ENCODE measurements around the gene HERC3. TPM values are rescaled to one million over a fixed set of nuclear protein-coding genes. Genes with fewer than 3 reads are reported as not detected.

HERC3 gene
- total RNA-seq, 1 experiment from 2014 or later, result 5.5 TPM

- H3K27ac Mint-ChIP-seq, result no peak overlapping the region
- H3K4me1 Mint-ChIP-seq, result peaks cover 32% of the 10 kb centered on the region
- ChIA-PET POLR2A (no interaction called here), CTCF (interaction anchor here (1.1 kb wide), 1 partner anchor 162 kb away, joined by 3 read pairs; no protein-coding TSS in a partner anchor)
- no peak for TF ChIP-seq TEAD1 (CRISPR knock-in tag; IDR thresholded peaks at IDR 0.05)
- no peak for TF ChIP-seq TP53 (CRISPR knock-in tag; IDR thresholded peaks at IDR 0.05)
- TF ChIP-seq IRF2 (CRISPR knock-in tag; IDR thresholded peaks at IDR 0.05; ENCODE audit: borderline replicate concordance, low read depth), result no peak
- no peak for TF ChIP-seq ZMAT4 (CRISPR knock-in tag; IDR thresholded peaks at IDR 0.05)
- no peak for TF ChIP-seq ZNF396 (CRISPR knock-in tag; IDR thresholded peaks at IDR 0.05; ENCODE audit: borderline replicate concordance)
- H3K36me3 Mint-ChIP-seq, result peaks cover 18% of the 10 kb centered on the region; the same call in 1 of the 2 replicates
- DNase-seq (ENCODE audit: low spot score), result no peak
- H3K4me3 Mint-ChIP-seq, result no peak overlapping the region
- no peak for ATAC-seq
- H3K27me3 Mint-ChIP-seq (ENCODE audit: low read depth), result no peaks in the 10 kb centered on the region
- H3K9me3 Mint-ChIP-seq, result no peaks in the 10 kb centered on the region
Measured at GRCh38 chr4:88736264-88736663, 144.0 kb downstream of the HERC3 start.

GRCh38 chr4:88737307-88737941, 145.1 kb downstream of the HERC3 start:
- ChIA-PET POLR2A (interaction anchor here (0.6 kb wide), 1 partner anchor 376 kb away, joined by 3 read pairs; no protein-coding TSS in a partner anchor), CTCF (no interaction called here)
- H3K9me3 Mint-ChIP-seq, result no peaks in the 10 kb centered on the region
- DNase-seq (ENCODE audit: low spot score), result peak; percentile 20
- H3K36me3 Mint-ChIP-seq, result peaks cover 14% of the 10 kb centered on the region; the same call in 1 of the 2 replicates
- ATAC-seq, result peak; percentile 21
- peaks cover 32% of the 10 kb centered on the region for H3K4me1 Mint-ChIP-seq
- H3K4me3 Mint-ChIP-seq, result no peak overlapping the region
- no peaks in the 10 kb centered on the region for H3K27me3 Mint-ChIP-seq (ENCODE audit: low read depth)
- H3K27ac Mint-ChIP-seq, result peak overlapping the region; percentile 43
- TF ChIP-seq MXD4 (CRISPR knock-in tag; IDR thresholded peaks at IDR 0.05; ENCODE audit: borderline replicate concordance) (no peak), ZNF121 (CRISPR knock-in tag; IDR thresholded peaks at IDR 0.05) (no peak), ZBTB21 (CRISPR knock-in tag; IDR thresholded peaks at IDR 0.05; ENCODE audit: borderline replicate concordance) (no peak), CTCF (IDR thresholded peaks at IDR 0.05) (no peak), CDX4 (CRISPR knock-in tag; IDR thresholded peaks at IDR 0.05; ENCODE audit: borderline replicate concordance) (no peak), HMGA2 (CRISPR knock-in tag; IDR thresholded peaks at IDR 0.05) (no peak), ZNF138 (CRISPR knock-in tag; conservative IDR thresholded peaks at IDR 0.05) (no peak), ERG (CRISPR knock-in tag; IDR thresholded peaks at IDR 0.05) (no peak), ESRRA (CRISPR knock-in tag; IDR thresholded peaks at IDR 0.05; ENCODE audit: borderline replicate concordance) (no peak), TCF7 (CRISPR knock-in tag; IDR thresholded peaks at IDR 0.05; ENCODE audit: low read depth) (no peak), ZNF425 (CRISPR knock-in tag; conservative IDR thresholded peaks at IDR 0.05) (no peak), NFYB (CRISPR knock-in tag; conservative IDR thresholded peaks at IDR 0.05; ENCODE audit: low read depth) (no peak), STAT6 (CRISPR knock-in tag; conservative IDR thresholded peaks at IDR 0.05; ENCODE audit: low read depth) (no peak), SOX15 (CRISPR knock-in tag; IDR thresholded peaks at IDR 0.05) (no peak), ZSCAN18 (CRISPR knock-in tag; IDR thresholded peaks at IDR 0.05) (no peak), MLX (CRISPR knock-in tag; IDR thresholded peaks at IDR 0.05) (no peak), CREM (CRISPR knock-in tag; IDR thresholded peaks at IDR 0.05) (no peak)

All from WTC11 (cell line).